Upper lobe of left lung (tissue), 4 donors: ENCODE data around the gene VSIG10L.

Source experiments
- CTCF ChIP-seq, 6 experiments: fragments of 450-650 bp in 4 of 6; fragments of 200-600 bp in 2 of 6; sonication (generic) in 2 of 6; IDR thresholded peaks; one replicate each; pipeline ENCODE4 v1.5.1; 2016 to 2019; ENCODE audit warnings: antibody characterized with exemption in 6 of 6
- EP300 ChIP-seq, 4 donors: sonication (generic); formaldehyde crosslinking; IDR thresholded peaks; one replicate each; pipeline ENCODE4 v1.5.1; 2017; ENCODE audit warnings: antibody characterized with exemption in 4 of 4, control low read depth in 2 of 4

GRCh38 chr19:51305479-51305878, 36.5 kb downstream of the VSIG10L start:
- TF ChIP-seq CTCF (IDR thresholded peaks at IDR 0.05): no peak
- no peak for TF ChIP-seq EP300 (IDR thresholded peaks at IDR 0.05)
